Measurements from ENCODE around the gene PILRA.
"Not testable (repeated sequence)": the region's sequence is repeated elsewhere in the genome, so short reads cannot be mapped to it uniquely, and the experiment has no call there.

The PILRA gene

DNA sequence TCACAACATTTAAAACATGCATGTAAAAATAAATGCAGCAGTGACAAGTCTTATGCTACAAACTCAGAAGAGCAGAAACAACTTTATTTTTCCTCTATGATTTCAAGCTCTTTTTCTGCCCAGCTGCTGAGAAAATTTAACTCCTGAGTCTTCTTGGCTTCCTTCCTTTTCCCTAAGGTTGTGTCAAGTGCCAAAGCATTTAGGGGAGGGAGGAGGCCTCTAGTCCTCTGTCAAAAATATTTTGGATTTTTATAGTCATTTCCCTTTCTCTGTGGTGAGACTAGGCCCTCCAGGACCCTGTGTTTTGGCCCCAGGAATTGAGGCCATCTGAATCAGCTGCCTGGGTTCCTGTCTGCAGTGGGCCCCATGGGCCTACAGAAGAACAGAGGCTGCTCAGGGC is 26.4 kb upstream of the PILRA start:
- Histone ChIP-seq H3K4me1 (ENCODE audit: control insufficient read depth, low read depth, low read length) (no peaks in the 10 kb centered on the region), H3K27ac (ENCODE audit: low read length) (no peak overlapping the region), H3K27me3 (ENCODE audit: control insufficient read depth, insufficient read depth, low read length) (no peaks in the 10 kb centered on the region), H3K9ac (ENCODE audit: low read length) (no peak overlapping the region), H3K36me3 (ENCODE audit: control insufficient read depth, low read depth, low read length) (peaks cover 62% of the 10 kb centered on the region), H3K9me3 (ENCODE audit: control insufficient read depth, low read depth, low read length) (no peaks in the 10 kb centered on the region), H3K4me3 (ENCODE audit: low read length) (no peak overlapping the region)

DNA sequence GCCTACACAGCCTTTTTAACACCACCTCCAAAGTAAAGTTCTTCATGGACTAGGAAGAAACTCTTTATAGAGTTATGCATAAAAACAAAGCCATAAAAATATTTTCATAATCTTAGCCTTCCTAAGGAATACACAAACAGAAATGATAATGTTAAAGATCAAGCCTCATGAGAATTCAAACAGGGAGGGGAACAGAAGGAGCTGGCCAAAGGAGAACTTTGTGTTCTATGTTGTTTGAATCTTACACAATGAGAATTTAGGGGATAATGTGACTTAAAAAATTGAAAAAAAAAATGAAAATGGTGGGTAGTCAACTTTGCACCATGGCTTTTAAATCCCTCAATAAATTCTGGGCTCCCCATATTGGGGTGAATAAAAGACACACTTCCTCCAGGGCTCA is 24.5 kb upstream of the PILRA start:
- no peak overlapping the region for H3K27ac ChIP-seq (ENCODE audit: low read length)
- no peaks in the 10 kb centered on the region for H3K9me3 ChIP-seq (ENCODE audit: control insufficient read depth, low read depth, low read length)
- H3K4me3 ChIP-seq (ENCODE audit: low read length), result no peak overlapping the region
- H3K4me1 ChIP-seq (ENCODE audit: control insufficient read depth, low read depth, low read length), result no peaks in the 10 kb centered on the region
- no peak overlapping the region for H3K9ac ChIP-seq (ENCODE audit: low read length)
- peaks cover 66% of the 10 kb centered on the region for H3K36me3 ChIP-seq (ENCODE audit: control insufficient read depth, low read depth, low read length)
- no peaks in the 10 kb centered on the region for H3K27me3 ChIP-seq (ENCODE audit: control insufficient read depth, insufficient read depth, low read length)

DNA sequence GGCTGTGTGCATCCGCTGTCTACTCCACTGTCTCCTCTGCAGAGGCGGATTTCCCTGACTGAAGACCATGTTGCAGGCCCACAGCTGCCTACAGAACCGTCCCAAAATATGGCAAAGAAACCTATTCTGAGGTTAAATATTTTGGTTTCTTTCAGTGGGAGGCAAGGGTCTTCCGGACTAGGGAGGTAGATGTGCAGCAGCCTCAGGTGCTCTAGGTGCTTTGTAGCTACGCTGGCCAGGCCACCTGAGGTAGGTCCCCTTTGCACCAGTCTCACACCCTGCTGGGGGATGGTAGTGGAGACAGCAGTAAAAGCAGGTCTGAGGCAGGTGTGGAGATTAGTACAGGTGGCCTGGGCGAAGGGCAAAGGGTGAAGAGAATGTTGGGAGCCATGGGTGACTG is 23.5 kb upstream of the PILRA start:
- H3K9me3 ChIP-seq (ENCODE audit: control insufficient read depth, low read depth, low read length), result no peaks in the 10 kb centered on the region
- H3K27ac ChIP-seq (ENCODE audit: low read length), result no peak overlapping the region
- peaks cover 73% of the 10 kb centered on the region for H3K36me3 ChIP-seq (ENCODE audit: control insufficient read depth, low read depth, low read length)
- H3K9ac ChIP-seq (ENCODE audit: low read length), result no peak overlapping the region
- H3K4me1 ChIP-seq (ENCODE audit: control insufficient read depth, low read depth, low read length), result no peaks in the 10 kb centered on the region
- no peak overlapping the region for H3K4me3 ChIP-seq (ENCODE audit: low read length)
- H3K27me3 ChIP-seq (ENCODE audit: control insufficient read depth, insufficient read depth, low read length), result no peaks in the 10 kb centered on the region

DNA sequence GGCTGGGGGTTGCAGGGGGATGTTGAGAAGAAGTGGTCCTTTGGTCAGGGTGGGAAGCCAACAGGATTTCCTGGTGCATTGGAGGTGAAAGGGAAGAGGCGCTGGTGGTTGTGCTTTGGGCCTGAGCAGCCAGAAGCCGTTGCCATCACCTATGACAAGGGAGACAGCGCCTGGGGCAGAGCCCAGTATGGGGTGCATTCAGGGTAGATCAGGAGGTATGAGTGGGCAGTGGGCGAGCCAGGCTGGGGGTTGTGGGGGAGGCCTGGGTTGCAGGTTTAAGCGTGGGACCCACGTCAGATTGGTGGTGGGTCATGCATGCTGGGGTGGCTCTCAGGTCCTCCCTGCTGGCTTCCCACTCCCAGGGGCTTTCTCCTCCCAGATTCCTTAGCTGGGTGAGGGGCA is 21.6 kb upstream of the PILRA start:
- H3K36me3 ChIP-seq (ENCODE audit: control insufficient read depth, low read depth, low read length), result peaks cover 82% of the 10 kb centered on the region

DNA sequence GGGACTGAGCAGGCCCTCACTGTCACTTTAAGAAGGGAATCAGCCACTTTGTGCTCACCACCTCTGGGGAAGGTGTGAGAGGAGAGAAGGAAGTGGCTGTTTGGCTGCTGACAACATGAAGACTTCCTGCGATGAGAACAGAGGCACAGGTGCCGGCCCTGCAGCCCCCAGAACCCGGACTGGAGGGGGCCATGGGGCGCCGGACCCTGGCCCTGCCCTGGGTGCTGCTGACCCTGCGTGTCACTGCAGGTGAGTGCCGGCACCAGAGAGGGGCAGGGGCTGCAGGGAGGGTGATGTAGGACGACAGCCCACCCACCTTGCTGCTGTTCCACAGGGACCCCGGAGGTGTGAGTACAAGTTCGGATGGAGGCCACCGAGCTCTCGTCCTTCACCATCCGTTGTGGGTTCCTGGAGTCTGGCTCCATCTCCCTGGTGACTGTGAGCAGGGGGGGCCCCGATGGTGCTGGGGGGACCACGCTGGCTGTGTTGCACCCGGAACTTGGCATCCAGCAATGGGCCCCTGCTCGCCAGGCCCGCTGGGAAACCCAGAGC is 21.0 kb upstream of the PILRA start:
- not testable (repeated sequence) for H3K4me3 ChIP-seq (ENCODE audit: low read length); H3K27ac ChIP-seq (ENCODE audit: low read length); H3K9me3 ChIP-seq (ENCODE audit: control insufficient read depth, low read depth, low read length); H3K27me3 ChIP-seq (ENCODE audit: control insufficient read depth, insufficient read depth, low read length); H3K9ac ChIP-seq (ENCODE audit: low read length); H3K4me1 ChIP-seq (ENCODE audit: control insufficient read depth, low read depth, low read length)
- H3K36me3 ChIP-seq (ENCODE audit: control insufficient read depth, low read depth, low read length), result peaks cover 79% of the 10 kb centered on the region

More for the DNA sequence above, 21.6 kb upstream of the PILRA start:
- Histone ChIP-seq H3K4me3 (ENCODE audit: low read length) (no peak overlapping the region), H3K9me3 (ENCODE audit: control insufficient read depth, low read depth, low read length) (no peaks in the 10 kb centered on the region), H3K27ac (ENCODE audit: low read length) (no peak overlapping the region), H3K4me1 (ENCODE audit: control insufficient read depth, low read depth, low read length) (no peaks in the 10 kb centered on the region), H3K27me3 (ENCODE audit: control insufficient read depth, insufficient read depth, low read length) (no peaks in the 10 kb centered on the region), H3K9ac (ENCODE audit: low read length) (no peak overlapping the region)

DNA sequence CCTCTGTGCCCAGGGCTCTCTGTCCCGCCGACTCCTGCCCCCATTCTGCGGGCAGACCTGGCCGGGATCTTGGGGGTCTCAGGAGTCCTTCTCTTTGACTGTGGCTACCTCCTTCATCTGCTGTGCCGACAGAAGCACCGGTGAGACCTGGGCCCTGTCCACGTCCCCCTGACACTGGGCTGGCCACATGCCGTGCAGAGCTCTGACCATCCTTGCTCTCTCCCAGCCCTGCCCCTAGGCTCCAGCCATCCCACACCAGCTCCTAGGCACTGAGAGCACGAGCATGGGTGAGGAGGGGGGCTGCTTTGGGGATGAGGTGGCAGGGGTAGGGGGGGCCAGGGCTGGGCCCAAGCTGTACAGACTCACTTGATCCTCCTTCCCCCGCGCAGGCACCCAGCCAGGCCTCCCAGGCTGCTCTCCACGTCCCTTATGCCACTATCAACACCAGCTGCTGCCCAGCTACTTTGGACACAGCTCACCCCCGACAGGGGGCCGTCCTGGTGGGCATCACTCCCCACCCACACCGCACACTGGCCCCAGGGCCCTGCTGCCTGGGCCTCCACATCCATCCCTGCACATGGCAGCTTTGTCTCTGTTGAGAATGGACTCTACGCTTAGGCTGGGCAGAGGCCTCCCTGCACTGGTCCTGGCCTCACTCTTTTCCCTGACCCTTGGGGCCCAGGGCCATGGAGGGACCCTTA is 20.2 kb upstream of the PILRA start:
- Histone ChIP-seq H3K4me3 (ENCODE audit: low read length) (no peak overlapping the region), H3K9ac (ENCODE audit: low read length) (no peak overlapping the region), H3K36me3 (ENCODE audit: control insufficient read depth, low read depth, low read length) (peaks cover 78% of the 10 kb centered on the region), H3K4me1 (ENCODE audit: control insufficient read depth, low read depth, low read length) (no peaks in the 10 kb centered on the region), H3K9me3 (ENCODE audit: control insufficient read depth, low read depth, low read length) (no peaks in the 10 kb centered on the region), H3K27me3 (ENCODE audit: control insufficient read depth, insufficient read depth, low read length) (no peaks in the 10 kb centered on the region), H3K27ac (ENCODE audit: low read length) (no peak overlapping the region)

DNA sequence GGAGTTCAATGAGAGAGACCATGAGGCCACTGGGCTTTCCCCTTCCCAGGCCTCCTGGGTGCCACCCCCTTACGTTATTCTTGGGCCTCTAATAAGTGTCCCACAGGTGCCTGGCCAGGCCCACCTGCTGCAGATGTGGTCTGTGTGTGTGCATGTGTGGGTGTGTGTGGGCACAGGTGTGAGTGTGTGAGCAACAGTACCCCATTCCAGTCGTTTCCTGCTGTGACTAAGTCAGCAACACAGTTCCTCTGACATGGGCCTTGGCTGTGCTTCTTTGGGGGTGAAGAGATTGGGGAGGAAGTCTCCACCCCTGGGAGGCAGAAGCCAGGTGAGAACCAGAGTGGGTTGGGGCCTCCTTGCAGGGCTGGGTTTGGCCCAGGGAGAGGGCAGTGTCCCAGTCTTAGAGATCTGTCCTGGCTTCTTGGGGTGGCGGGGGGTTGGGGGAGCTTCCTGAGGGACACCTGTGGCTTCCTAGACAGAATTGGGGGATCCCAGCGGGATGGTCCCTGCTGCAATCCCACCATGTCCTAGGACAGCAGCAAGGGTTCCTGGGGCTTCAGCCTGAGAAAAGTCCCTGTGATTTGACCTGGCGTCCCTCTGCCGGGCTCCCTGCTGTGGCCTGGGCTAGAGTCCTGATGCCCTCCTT is 19.5 kb upstream of the PILRA start:
- Histone ChIP-seq H3K4me1 (ENCODE audit: control insufficient read depth, low read depth, low read length) (no peaks in the 10 kb centered on the region), H3K27me3 (ENCODE audit: control insufficient read depth, insufficient read depth, low read length) (no peaks in the 10 kb centered on the region), H3K9me3 (ENCODE audit: control insufficient read depth, low read depth, low read length) (no peaks in the 10 kb centered on the region), H3K4me3 (ENCODE audit: low read length) (no peak overlapping the region), H3K27ac (ENCODE audit: low read length) (no peak overlapping the region), H3K9ac (ENCODE audit: low read length) (no peak overlapping the region), H3K36me3 (ENCODE audit: control insufficient read depth, low read depth, low read length) (peaks cover 80% of the 10 kb centered on the region)

DNA sequence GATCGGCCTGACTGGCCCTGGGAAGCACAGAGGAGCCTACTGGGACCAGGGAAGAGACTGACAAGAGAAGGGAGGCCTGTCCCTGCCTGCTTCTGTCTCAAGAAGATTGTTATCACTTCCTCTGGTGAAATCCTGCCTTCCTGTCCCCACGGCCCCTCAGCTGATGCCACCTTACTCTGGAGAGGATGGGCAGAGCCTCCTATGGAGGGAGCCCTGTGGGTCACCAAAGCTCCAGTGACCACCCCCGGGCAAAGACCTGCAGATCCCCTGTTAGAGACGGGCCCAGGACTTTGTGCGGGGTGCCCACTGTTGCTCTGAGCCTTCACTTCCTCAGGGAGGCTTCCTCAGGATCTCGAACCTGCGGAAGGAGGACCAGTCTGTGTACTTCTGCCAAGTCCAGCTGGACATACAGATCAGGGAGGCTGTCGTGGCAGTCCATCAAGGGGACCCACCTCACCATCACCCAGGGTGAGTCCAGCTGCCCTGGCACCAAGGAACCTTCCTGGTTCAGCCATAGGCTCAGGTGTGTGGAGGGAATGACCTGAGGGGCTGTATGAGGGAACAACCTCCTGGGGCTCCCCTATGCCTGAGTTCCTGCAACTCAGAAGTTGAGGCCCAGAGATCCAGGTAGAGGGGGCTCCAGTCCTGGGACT is 16.7 kb upstream of the PILRA start:
- Histone ChIP-seq H3K4me3 (ENCODE audit: low read length) (no peak overlapping the region), H3K4me1 (ENCODE audit: control insufficient read depth, low read depth, low read length) (no peaks in the 10 kb centered on the region), H3K27me3 (ENCODE audit: control insufficient read depth, insufficient read depth, low read length) (no peaks in the 10 kb centered on the region), H3K36me3 (ENCODE audit: control insufficient read depth, low read depth, low read length) (peaks cover 83% of the 10 kb centered on the region), H3K9ac (ENCODE audit: low read length) (no peak overlapping the region), H3K9me3 (ENCODE audit: control insufficient read depth, low read depth, low read length) (no peaks in the 10 kb centered on the region), H3K27ac (ENCODE audit: low read length) (no peak overlapping the region)

DNA sequence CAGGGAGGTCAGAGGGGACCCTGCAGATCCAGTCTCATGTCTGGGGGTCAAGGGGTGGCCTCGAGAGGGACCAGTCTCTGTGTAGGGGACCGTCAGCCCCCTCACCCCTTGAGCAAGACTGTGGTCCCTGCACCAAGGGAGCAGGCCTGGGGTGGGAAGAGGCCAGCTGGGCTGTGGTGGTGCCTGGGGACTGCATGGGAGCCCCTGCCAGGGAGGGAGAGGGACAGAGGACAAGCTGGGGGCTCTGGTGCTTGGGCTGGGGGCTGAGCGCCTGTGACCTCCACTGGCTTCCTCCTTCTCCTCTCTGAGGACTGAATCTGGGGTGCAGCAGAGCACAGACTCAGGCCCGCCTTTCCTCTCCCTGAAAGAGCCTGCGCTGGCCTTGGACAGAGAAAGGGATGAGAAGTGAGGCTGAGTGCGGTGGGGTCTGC is 16.1 kb upstream of the PILRA start:
- no peak overlapping the region for H3K9ac ChIP-seq (ENCODE audit: low read length)
- H3K4me1 ChIP-seq (ENCODE audit: control insufficient read depth, low read depth, low read length), result no peaks in the 10 kb centered on the region
- H3K27me3 ChIP-seq (ENCODE audit: control insufficient read depth, insufficient read depth, low read length), result no peaks in the 10 kb centered on the region
- H3K36me3 ChIP-seq (ENCODE audit: control insufficient read depth, low read depth, low read length), result peaks cover 84% of the 10 kb centered on the region
- H3K4me3 ChIP-seq (ENCODE audit: low read length), result no peak overlapping the region
- H3K27ac ChIP-seq (ENCODE audit: low read length), result no peak overlapping the region
- H3K9me3 ChIP-seq (ENCODE audit: control insufficient read depth, low read depth, low read length), result no peaks in the 10 kb centered on the region

DNA sequence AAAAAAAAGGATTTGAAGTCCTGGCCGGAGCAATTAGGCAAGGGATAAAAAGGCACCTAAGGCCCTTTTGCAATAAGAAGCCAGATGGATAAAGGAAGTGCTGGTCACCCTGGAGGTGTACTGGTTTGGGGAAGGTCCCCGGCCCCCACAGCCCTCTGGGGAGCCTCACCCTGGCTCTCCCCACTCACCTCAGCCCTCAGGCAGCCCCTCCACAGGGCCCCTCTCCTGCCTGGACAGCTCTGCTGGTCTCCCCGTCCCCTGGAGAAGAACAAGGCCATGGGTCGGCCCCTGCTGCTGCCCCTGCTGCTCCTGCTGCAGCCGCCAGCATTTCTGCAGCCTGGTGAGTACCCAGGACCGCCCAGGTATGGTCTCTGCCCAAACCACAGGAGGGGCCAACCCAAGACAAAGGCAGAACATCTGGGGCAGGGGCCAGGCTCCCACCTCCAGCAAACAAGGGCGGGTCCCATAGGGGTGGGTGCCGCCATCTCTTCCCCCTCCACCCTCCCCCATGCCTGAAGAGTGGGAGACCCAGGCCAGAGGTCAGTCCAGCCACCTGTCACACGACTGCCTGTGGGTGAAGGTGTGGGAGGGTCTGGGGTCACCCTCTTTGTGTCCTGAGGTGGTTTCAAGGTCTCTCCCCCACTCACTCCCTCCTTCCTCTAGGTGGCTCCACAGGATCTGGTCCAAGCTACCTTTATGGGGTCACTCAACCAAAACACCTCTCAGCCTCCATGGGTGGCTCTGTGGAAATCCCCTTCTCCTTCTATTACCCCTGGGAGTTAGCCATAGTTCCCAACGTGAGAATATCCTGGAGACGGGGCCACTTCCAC is 15.0 kb upstream of the PILRA start, which contains the start of gene PILRB:
Gene PILRB, plus strand, starts transcription at position 91 of the 830 bp plus-strand sequence. Its CDS starts 186 bp downstream, at position 277.
- Histone ChIP-seq H3K27me3 (ENCODE audit: control insufficient read depth, insufficient read depth, low read length) (no peaks in the 10 kb centered on the region), H3K27ac (ENCODE audit: low read length) (no peak within 1 kb of the TSS), H3K36me3 (ENCODE audit: control insufficient read depth, low read depth, low read length) (peaks cover 91% of the 10 kb centered on the region), H3K9me3 (ENCODE audit: control insufficient read depth, low read depth, low read length) (no peaks in the 10 kb centered on the region), H3K9ac (ENCODE audit: low read length) (no peak within 1 kb of the TSS), H3K4me1 (ENCODE audit: control insufficient read depth, low read depth, low read length) (no peaks in the 10 kb centered on the region), H3K4me3 (ENCODE audit: low read length) (no peak within 1 kb of the TSS)

DNA sequence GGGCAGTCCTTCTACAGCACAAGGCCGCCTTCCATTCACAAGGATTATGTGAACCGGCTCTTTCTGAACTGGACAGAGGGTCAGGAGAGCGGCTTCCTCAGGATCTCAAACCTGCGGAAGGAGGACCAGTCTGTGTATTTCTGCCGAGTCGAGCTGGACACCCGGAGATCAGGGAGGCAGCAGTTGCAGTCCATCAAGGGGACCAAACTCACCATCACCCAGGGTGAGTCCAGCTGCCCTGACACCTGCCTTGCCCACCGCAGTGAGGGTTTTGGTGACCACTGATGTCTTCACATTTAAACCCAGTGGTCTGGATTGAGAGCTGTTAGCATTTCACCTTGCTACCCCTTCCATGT is 14.5 kb upstream of the PILRA start:
- Histone ChIP-seq H3K27ac (ENCODE audit: low read length) (no peak overlapping the region), H3K4me3 (ENCODE audit: low read length) (no peak overlapping the region), H3K4me1 (ENCODE audit: control insufficient read depth, low read depth, low read length) (no peaks in the 10 kb centered on the region), H3K36me3 (ENCODE audit: control insufficient read depth, low read depth, low read length) (peaks cover 90% of the 10 kb centered on the region), H3K9me3 (ENCODE audit: control insufficient read depth, low read depth, low read length) (no peaks in the 10 kb centered on the region), H3K27me3 (ENCODE audit: control insufficient read depth, insufficient read depth, low read length) (no peaks in the 10 kb centered on the region), H3K9ac (ENCODE audit: low read length) (no peak overlapping the region)
